ENCODE measurements around the gene CBX1.
"Not testable (repeated sequence)": the region's sequence is repeated elsewhere in the genome, so short reads cannot be mapped to it uniquely, and the experiment has no call there.

The CBX1 gene

GRCh38 chr17:48074322-48075081 lies 26.8 kb downstream of the CBX1 start:
- peak; percentile 56 for DNase-seq

GRCh38 chr17:48073566-48074094 lies 27.6 kb downstream of the CBX1 start:
- DNase-seq, result not testable (repeated sequence)

GRCh38 chr17:48072811-48073210 lies 28.5 kb downstream of the CBX1 start:
- DNase-seq, result not testable (repeated sequence)

- DNase-seq, result no peak
These were observed 29.6 kb downstream of the CBX1 start for GRCh38 chr17:48071654-48072053.

- DNase-seq, result no peak
These were observed 31.1 kb downstream of the CBX1 start for GRCh38 chr17:48070195-48070594.

GRCh38 chr17:48068491-48068961 lies 32.8 kb downstream of the CBX1 start:
- no peak for DNase-seq

- DNase-seq, result not testable (repeated sequence)
These were observed 33.5 kb downstream of the CBX1 start for GRCh38 chr17:48067808-48068207.

- DNase-seq, result no peak
These were observed 34.0 kb downstream of the CBX1 start for GRCh38 chr17:48067245-48067644.

- no peak for DNase-seq
These were observed 34.6 kb downstream of the CBX1 start for GRCh38 chr17:48066656-48067055.

GRCh38 chr17:48066192-48066591 lies 35.1 kb downstream of the CBX1 start:
- DNase-seq, result no peak

GRCh38 chr17:48064638-48065037 lies 36.6 kb downstream of the CBX1 start:
- DNase-seq, result no peak

GRCh38 chr17:48062273-48062672 lies 39.0 kb downstream of the CBX1 start:
- no peak for DNase-seq

GRCh38 chr17:48060249-48060648 lies 41.0 kb downstream of the CBX1 start:
- no peak for DNase-seq

- DNase-seq, result no peak
These were observed 42.1 kb downstream of the CBX1 start for GRCh38 chr17:48059125-48059668.

- no peak for DNase-seq
These were observed 42.7 kb downstream of the CBX1 start for GRCh38 chr17:48058393-48059124.

GRCh38 chr17:48057626-48058025 lies 43.7 kb downstream of the CBX1 start:
- DNase-seq, result no peak

- DNase-seq, result no peak
These were observed 44.4 kb downstream of the CBX1 start for GRCh38 chr17:48056879-48057278.

- no peak for DNase-seq
These were observed 45.0 kb downstream of the CBX1 start for GRCh38 chr17:48056246-48056745.

GRCh38 chr17:48055531-48056245 lies 45.6 kb downstream of the CBX1 start:
- DNase-seq, result no peak

GRCh38 chr17:48054238-48055185 lies 46.8 kb downstream of the CBX1 start:
- DNase-seq, result peak; percentile 64

GRCh38 chr17:48053758-48054237 lies 47.5 kb downstream of the CBX1 start:
- DNase-seq, result no peak
